Tibial nerve (tissue), 4 donors: ENCODE measurements around the gene BICDL2. TPM values are rescaled to one million over a fixed set of nuclear protein-coding genes. Genes with fewer than 3 reads are reported as not detected.

ENCODE experiments used
- DNase-seq, 2 donors: peaks; one replicate each; pipeline ENCODE4 v3.0.0-alpha.2; 2019; ENCODE audit warnings: low spot score in 2 of 2
- H3K27ac ChIP-seq, 4 donors: fragments of 200-600 bp; sonication (generic) in 3 of 4; one replicate each; pipeline ENCODE4 v1.5.1; 2017 to 2019; ENCODE audit warnings: mild to moderate bottlenecking in 1 of 4
- H3K27me3 ChIP-seq, 2 donors: fragments of 200-600 bp; sonication (generic) in 1 of 2; one replicate each; pipeline versions ENCODE4 v1.5.1 to v1.6.0; 2017 to 2019
- H3K36me3 ChIP-seq, 3 donors: fragments of 200-600 bp; sonication (generic); one replicate each; pipeline ENCODE4 v1.5.1; 2018 to 2019
- H3K4me1 ChIP-seq, 4 donors: fragments of 200-600 bp; sonication (generic) in 3 of 4; one replicate each; pipeline ENCODE4 v1.5.1; 2017 to 2019
- H3K4me3 ChIP-seq, 4 donors: fragments of 200-600 bp; sonication (generic) in 3 of 4; one replicate each; pipeline ENCODE4 v1.5.1; 2017 to 2019; ENCODE audit warnings: mild to moderate bottlenecking in 1 of 4, moderate library complexity in 1 of 4
- H3K9me3 ChIP-seq, 4 donors: fragments of 200-600 bp; sonication (generic) in 3 of 4; one replicate each; pipeline ENCODE4 v1.5.1; 2017 to 2019
- EP300 ChIP-seq, 2 donors: sonication (generic); formaldehyde crosslinking; IDR thresholded peaks; one replicate each; pipeline ENCODE4 v1.6.1; 2017; ENCODE audit warnings: antibody characterized with exemption in 2 of 2, mild to moderate bottlenecking in 1 of 2
- POLR2A ChIP-seq, 2 donors: fragments of 450-650 bp; IDR thresholded peaks; one replicate each; pipeline ENCODE4 v1.6.1; 2017; ENCODE audit warnings: antibody characterized with exemption in 2 of 2, mild to moderate bottlenecking in 2 of 2, moderate library complexity in 2 of 2
- WGBS, 2 donors: methylation state at CpG; one replicate each; pipeline ENCODE4 v1.1.5; 2018; 5-methylcytosine and 5-hydroxymethylcytosine counted together
- total RNA-seq, 4 donors: library from RNA; depleted of rRNA; stranded (reverse); fragments of >200 nt; gene quantifications; one replicate each; pipeline ENCODE4 v1.1.0, GENCODE V29; 2016
- TF ChIP-seq, protein P1 (sequence below), 5 experiments: fragments of 200-600 bp in 3 of 5; fragments of 450-650 bp in 2 of 5; sonication (generic) in 3 of 5; IDR thresholded peaks; one replicate each; pipeline ENCODE4 v1.5.1; 2016 to 2019; ENCODE audit warnings: antibody characterized with exemption in 5 of 5, mild to moderate bottlenecking in 3 of 5, moderate library complexity in 2 of 5

Gene BICDL2
- total RNA-seq, 4 donors from 2014 or later: not detected

DNA sequence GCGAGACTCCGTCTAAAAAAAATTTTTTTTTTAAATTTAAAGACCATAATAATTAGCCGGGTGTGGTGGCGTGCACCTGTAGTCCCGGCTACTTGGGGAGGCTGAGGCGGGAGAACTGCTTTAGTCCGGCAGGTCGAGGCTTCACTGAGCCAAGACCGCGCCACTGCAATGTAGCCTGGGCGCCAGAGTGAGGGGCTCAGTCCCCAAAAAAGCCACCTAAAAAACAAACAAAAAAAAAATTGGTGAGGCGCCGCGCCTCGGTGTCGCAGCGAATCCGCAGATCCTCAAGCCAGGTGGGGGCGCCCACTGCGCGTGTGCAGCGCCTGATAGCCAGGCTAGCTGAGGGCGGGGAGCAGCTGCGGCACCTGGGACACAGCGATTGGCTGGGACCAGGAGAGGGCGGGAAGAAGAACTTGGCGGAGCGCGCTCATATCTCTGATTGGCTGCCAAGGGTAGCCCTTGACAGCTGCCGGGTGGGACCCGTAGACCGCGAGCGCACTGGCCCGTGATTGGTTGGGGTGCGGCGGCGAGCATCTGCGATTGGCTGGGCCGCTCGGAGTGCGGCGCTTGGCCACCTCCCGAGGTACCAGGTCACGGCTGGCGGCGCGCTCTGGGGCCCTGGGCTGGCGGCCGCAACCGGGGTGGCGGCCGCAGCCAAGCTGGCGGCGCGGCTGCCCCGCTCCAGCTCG, 33.0 kb downstream of the BICDL2 start:
- TF ChIP-seq EP300 (IDR thresholded peaks at IDR 0.05): peak; percentile 24 to 26
- TF ChIP-seq, protein P1, sequence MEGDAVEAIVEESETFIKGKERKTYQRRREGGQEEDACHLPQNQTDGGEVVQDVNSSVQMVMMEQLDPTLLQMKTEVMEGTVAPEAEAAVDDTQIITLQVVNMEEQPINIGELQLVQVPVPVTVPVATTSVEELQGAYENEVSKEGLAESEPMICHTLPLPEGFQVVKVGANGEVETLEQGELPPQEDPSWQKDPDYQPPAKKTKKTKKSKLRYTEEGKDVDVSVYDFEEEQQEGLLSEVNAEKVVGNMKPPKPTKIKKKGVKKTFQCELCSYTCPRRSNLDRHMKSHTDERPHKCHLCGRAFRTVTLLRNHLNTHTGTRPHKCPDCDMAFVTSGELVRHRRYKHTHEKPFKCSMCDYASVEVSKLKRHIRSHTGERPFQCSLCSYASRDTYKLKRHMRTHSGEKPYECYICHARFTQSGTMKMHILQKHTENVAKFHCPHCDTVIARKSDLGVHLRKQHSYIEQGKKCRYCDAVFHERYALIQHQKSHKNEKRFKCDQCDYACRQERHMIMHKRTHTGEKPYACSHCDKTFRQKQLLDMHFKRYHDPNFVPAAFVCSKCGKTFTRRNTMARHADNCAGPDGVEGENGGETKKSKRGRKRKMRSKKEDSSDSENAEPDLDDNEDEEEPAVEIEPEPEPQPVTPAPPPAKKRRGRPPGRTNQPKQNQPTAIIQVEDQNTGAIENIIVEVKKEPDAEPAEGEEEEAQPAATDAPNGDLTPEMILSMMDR (IDR thresholded peaks at IDR 0.05): peak; percentile 39 to 64 (median 51)
- no peak for TF ChIP-seq POLR2A (IDR thresholded peaks at IDR 0.05)
- Histone ChIP-seq H3K4me3 (peak overlapping the region in 1 of 4 donors; percentile 40), H3K36me3 (no peaks in the 10 kb centered on the region), H3K27ac (no peak overlapping the region), H3K9me3 (no peaks in the 10 kb centered on the region), H3K27me3 (peaks cover 2 to 82% of the 10 kb centered on the region in 2 donors), H3K4me1 (peaks cover 0 to 21% (median 7%) of the 10 kb centered on the region in 4 donors)
- DNase-seq: peak; percentile 71 to 79
- WGBS, 2 donors: 8 to 12% methylated on average over 41 to 56 of the region's 58 CpGs

DNA sequence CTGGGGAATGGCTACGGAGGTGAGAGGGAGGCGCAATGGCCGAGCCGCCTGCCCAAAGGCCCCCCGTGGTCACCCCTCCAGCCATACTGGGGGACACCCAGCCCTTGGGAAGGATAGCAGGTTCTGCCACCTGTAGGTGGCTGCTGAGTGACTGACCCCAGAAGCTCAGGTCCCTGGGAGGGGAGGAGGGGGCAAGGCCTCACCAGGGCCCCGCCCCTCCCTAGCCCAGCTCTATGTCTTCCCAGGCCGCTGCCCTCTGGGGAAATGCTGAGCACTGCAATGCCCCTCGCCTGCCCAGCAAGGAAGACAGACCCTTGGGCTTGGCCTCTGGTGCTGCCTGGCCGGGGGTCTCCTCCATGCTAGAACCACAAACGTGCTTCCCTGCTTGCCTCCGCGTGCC, 35.4 kb downstream of the BICDL2 start:
- Histone ChIP-seq H3K9me3 (no peaks in the 10 kb centered on the region), H3K27me3 (peaks cover 2 to 66% of the 10 kb centered on the region in 2 donors), H3K4me1 (peaks cover 0 to 5% (median 2%) of the 10 kb centered on the region in 4 donors), H3K27ac (no peak overlapping the region), H3K4me3 (no peak overlapping the region), H3K36me3 (no peaks in the 10 kb centered on the region)
- WGBS, 2 donors: 58 to 70% methylated on average over 10 to 11 of the region's 12 CpGs
- no peak for DNase-seq
- TF ChIP-seq EP300 (IDR thresholded peaks at IDR 0.05) (no peak), POLR2A (IDR thresholded peaks at IDR 0.05) (no peak)
- TF ChIP-seq, protein P1 (IDR thresholded peaks at IDR 0.05): no peak

GRCh38 chr16:3000540-3000939, 36.2 kb downstream of the BICDL2 start:
- WGBS, 2 donors: 76 to 94% methylated on average over 3 to 4 of the region's 4 CpGs
- H3K27ac ChIP-seq: no peak overlapping the region
- TF ChIP-seq, protein P1 (IDR thresholded peaks at IDR 0.05): no peak
- TF ChIP-seq EP300 (IDR thresholded peaks at IDR 0.05) (no peak), POLR2A (IDR thresholded peaks at IDR 0.05) (no peak)
- H3K9me3 ChIP-seq: no peaks in the 10 kb centered on the region
- H3K4me3 ChIP-seq: no peak overlapping the region
- no peak for DNase-seq
- peaks cover 0 to 5% (median 2%) of the 10 kb centered on the region in 4 donors for H3K4me1 ChIP-seq
- H3K27me3 ChIP-seq: peaks cover 2 to 66% of the 10 kb centered on the region in 2 donors
- no peaks in the 10 kb centered on the region for H3K36me3 ChIP-seq

- Histone ChIP-seq H3K9me3 (no peaks in the 10 kb centered on the region), H3K27ac (no peak overlapping the region), H3K27me3 (peaks cover 2 to 60% of the 10 kb centered on the region in 2 donors), H3K4me1 (peaks cover 0 to 4% (median 1%) of the 10 kb centered on the region in 4 donors), H3K36me3 (no peaks in the 10 kb centered on the region), H3K4me3 (no peak overlapping the region)
- 84 to 86% methylated on average over 6 of the region's 6 CpGs for WGBS, 2 donors
- TF ChIP-seq EP300 (IDR thresholded peaks at IDR 0.05) (no peak), POLR2A (IDR thresholded peaks at IDR 0.05) (no peak)
- TF ChIP-seq, protein P1 (IDR thresholded peaks at IDR 0.05): no peak
- DNase-seq: no peak
These were observed 36.8 kb downstream of the BICDL2 start for GRCh38 chr16:2999929-3000328.

DNA sequence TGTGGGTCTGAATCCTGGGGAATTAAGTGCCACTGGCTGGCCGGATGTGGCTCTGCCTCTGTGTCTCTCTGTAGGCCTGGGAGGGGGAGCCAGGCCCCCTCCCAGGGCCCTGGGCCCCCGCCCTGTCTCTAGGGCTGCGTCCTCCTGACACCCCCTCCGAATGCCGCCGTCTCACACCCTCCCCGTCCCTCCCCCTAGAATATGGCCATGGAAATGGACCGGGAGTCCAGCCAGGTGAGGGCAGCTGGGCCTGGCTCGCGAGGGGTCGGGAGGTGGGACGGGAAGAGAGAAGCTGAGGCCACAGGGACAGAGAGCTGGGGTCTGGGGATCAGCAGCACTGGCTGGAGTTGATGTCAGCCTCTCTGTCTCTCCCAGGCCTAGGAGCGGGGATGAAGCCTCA, 40.4 kb downstream of the BICDL2 start:
- Histone ChIP-seq H3K27ac (no peak overlapping the region), H3K4me1 (no peaks in the 10 kb centered on the region), H3K36me3 (no peaks in the 10 kb centered on the region), H3K4me3 (no peak overlapping the region), H3K27me3 (peaks cover 0 to 34% of the 10 kb centered on the region in 2 donors), H3K9me3 (no peaks in the 10 kb centered on the region)
- no peak for DNase-seq
- TF ChIP-seq POLR2A (IDR thresholded peaks at IDR 0.05) (no peak), EP300 (IDR thresholded peaks at IDR 0.05) (no peak)
- TF ChIP-seq, protein P1 (IDR thresholded peaks at IDR 0.05): no peak
- 64 to 70% methylated on average over 13 of the region's 13 CpGs for WGBS, 2 donors
